SU-DHL-6 (cell line): ENCODE measurements around the gene TSPAN13.

ENCODE experiments used
- H2AFZ ChIP-seq: fragments of 200-600 bp; sonication (generic); 2 replicates; pipeline ENCODE4 v1.6.1; 2014; ENCODE audit warnings: low read depth, mild to moderate bottlenecking, moderate library complexity, mixed read lengths, antibody characterized with exemption, low read length; ENCODE audit not compliant: severe bottlenecking
- H3F3A ChIP-seq: fragments of 200-600 bp; shearing (Covaris generic); 2 replicates; pipeline ENCODE4 v1.6.0; 2016; ENCODE audit warnings: antibody characterized with exemption, mild to moderate bottlenecking; ENCODE audit not compliant: insufficient read depth
- H3K27ac ChIP-seq: fragments of 200-600 bp; sonication (generic); 2 replicates; pipeline ENCODE4 v1.5.1; 2016; ENCODE audit warnings: low read depth, mild to moderate bottlenecking, low read length, moderate library complexity, mixed read lengths
- H3K27me3 ChIP-seq: fragments of 200-600 bp; sonication (generic), shearing (Covaris generic); 2 replicates; pipeline ENCODE4 v1.6.0; 2014; ENCODE audit warnings: mild to moderate bottlenecking, low read length
- H3K36me3 ChIP-seq: fragments of 200-600 bp; sonication (generic); 2 replicates; pipeline ENCODE4 v1.6.1; 2014; ENCODE audit warnings: mild to moderate bottlenecking, low read length, mixed read lengths
- H3K4me2 ChIP-seq: fragments of 300-600, 200-600 bp; shearing (Covaris generic), sonication (generic); 2 replicates; pipeline ENCODE4 v1.6.0; 2014; ENCODE audit warnings: low read length, low read depth, mild to moderate bottlenecking; ENCODE audit not compliant: poor library complexity, severe bottlenecking
- H3K4me3 ChIP-seq: fragments of 200-600 bp; sonication (generic); 2 replicates; pipeline ENCODE4 v1.5.1; 2014; ENCODE audit warnings: antibody characterized with exemption, low read length, mild to moderate bottlenecking, mixed read lengths; ENCODE audit not compliant: insufficient read depth, poor library complexity, severe bottlenecking
- H3K79me2 ChIP-seq: fragments of 200-600 bp; sonication (generic); 2 replicates; pipeline ENCODE4 v1.6.1; 2014; ENCODE audit warnings: mild to moderate bottlenecking, low read length, moderate library complexity; ENCODE audit not compliant: insufficient read depth
- H3K9ac ChIP-seq: fragments of 200-600 bp; sonication (generic); 2 replicates; pipeline ENCODE4 v1.7.0; 2014; ENCODE audit warnings: mild to moderate bottlenecking, low read length
- H3K9me2 ChIP-seq: fragments of 200-600 bp; sonication (generic); replicated peaks from 2 replicates; pipeline ENCODE4 v1.6.1; 2014; ENCODE audit warnings: low read length; ENCODE audit not compliant: insufficient read depth
- H3K9me3 ChIP-seq: fragments of 200-600 bp; sonication (generic); 2 replicates; pipeline ENCODE4 v1.6.1; 2014; ENCODE audit warnings: low read length, mixed read lengths; ENCODE audit not compliant: insufficient read depth
- H4K20me1 ChIP-seq: fragments of 200-600 bp; sonication (generic); 2 replicates; pipeline ENCODE4 v1.6.1; 2014; ENCODE audit warnings: low read depth, mild to moderate bottlenecking, antibody characterized with exemption, low read length, moderate library complexity, mixed read lengths
- CTCF ChIP-seq: fragments of 200-600 bp; sonication (generic); IDR thresholded peaks from one replicate; pipeline ENCODE4 v1.5.1; 2017; ENCODE audit warnings: antibody characterized with exemption, mild to moderate bottlenecking, low read length, moderate library complexity; ENCODE audit not compliant: insufficient read depth, poor library complexity, severe bottlenecking
- EZH2phosphoT487 ChIP-seq: fragments of 200-600 bp; sonication (generic), shearing (Covaris generic); conservative IDR thresholded peaks from 2 replicates; pipeline ENCODE4 v1.6.1; 2018; ENCODE audit warnings: mild to moderate bottlenecking, antibody characterized with exemption, low read length, moderate library complexity, mixed read lengths

TSPAN13 gene

GRCh38 chr7:16735020-16735419 lies 18.5 kb upstream of the TSPAN13 start:
- Histone ChIP-seq H3K9ac (no peak overlapping the region), H4K20me1 (no peaks in the 10 kb centered on the region), H3K4me2 (no peak overlapping the region), H3K9me2 (no peaks in the 10 kb centered on the region), H2AFZ (no peak overlapping the region), H3K4me3 (no peak overlapping the region), H3K36me3 (no peaks in the 10 kb centered on the region), H3F3A (no peaks in the 10 kb centered on the region), H3K79me2 (no peaks in the 10 kb centered on the region), H3K27me3 (no peaks in the 10 kb centered on the region), H3K9me3 (no peaks in the 10 kb centered on the region), H3K27ac (no peak overlapping the region)
- TF ChIP-seq EZH2phosphoT487: no peak
- TF ChIP-seq CTCF: no peak

- Histone ChIP-seq H3K4me2 (no peak overlapping the region), H4K20me1 (no peaks in the 10 kb centered on the region), H3K36me3 (no peaks in the 10 kb centered on the region), H3K9me2 (no peaks in the 10 kb centered on the region), H3K9me3 (no peaks in the 10 kb centered on the region), H3K9ac (no peak overlapping the region), H3K79me2 (no peaks in the 10 kb centered on the region), H3K27me3 (no peaks in the 10 kb centered on the region), H3K27ac (no peak overlapping the region), H3F3A (no peaks in the 10 kb centered on the region), H2AFZ (no peak overlapping the region), H3K4me3 (no peak overlapping the region)
- TF ChIP-seq EZH2phosphoT487: no peak
- TF ChIP-seq CTCF: no peak
Measured at GRCh38 chr7:16738011-16738688, 15.4 kb upstream of the TSPAN13 start.

DNA sequence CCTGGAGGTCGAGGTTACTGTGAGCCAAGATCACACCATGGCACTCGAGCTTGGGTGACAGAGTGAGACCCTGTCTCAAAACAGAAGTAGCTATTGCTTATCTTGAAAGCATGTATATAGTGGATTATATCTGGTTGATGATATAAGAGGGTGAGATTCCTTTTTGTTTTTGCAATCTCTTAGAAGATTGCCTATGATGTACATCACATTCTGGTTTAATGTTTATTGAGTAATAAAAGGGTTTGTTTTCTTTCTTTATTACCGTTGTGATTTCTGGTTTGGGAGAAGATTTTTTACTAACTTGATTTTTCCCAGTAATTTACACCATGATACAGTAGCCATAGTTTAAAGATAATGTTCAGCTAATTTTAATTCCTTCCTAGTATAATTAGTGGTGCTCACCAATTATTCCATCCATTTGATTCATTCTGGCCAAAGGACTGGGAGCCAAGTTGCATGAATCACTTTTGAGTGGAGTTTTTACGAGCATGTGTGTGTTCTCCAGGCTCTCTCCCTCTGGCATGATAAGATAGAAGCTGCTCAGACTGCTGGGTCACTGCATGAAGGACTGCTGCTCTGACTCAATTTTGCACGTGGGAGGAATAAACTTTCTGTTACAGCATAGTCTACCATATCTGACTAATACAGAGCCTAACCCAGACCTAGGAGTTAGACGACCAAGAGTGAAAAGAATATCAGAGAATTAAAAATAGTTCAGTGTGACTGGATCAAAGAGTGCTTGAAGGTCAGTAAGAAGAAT lies 13.5 kb upstream of the TSPAN13 start:
- H3K27ac ChIP-seq: no peak overlapping the region
- no peaks in the 10 kb centered on the region for H3F3A ChIP-seq
- no peak overlapping the region for H3K4me3 ChIP-seq
- no peaks in the 10 kb centered on the region for H3K79me2 ChIP-seq
- H3K36me3 ChIP-seq: no peaks in the 10 kb centered on the region
- no peaks in the 10 kb centered on the region for H3K27me3 ChIP-seq
- no peak overlapping the region for H3K4me2 ChIP-seq
- no peaks in the 10 kb centered on the region for H3K9me2 ChIP-seq
- H3K9me3 ChIP-seq: no peaks in the 10 kb centered on the region
- H2AFZ ChIP-seq: no peak overlapping the region
- no peaks in the 10 kb centered on the region for H4K20me1 ChIP-seq
- TF ChIP-seq EZH2phosphoT487 (no peak), CTCF (no peak)
- no peak overlapping the region for H3K9ac ChIP-seq
